Measurements from ENCODE around the gene FAM107B. TPM values are rescaled to one million over a fixed set of nuclear protein-coding genes. Genes with fewer than 3 reads are reported as not detected.

FAM107B gene
- total RNA-seq, 6 donors from 2014 or later: 44.0 to 136 (median 77.0) TPM

DNA sequence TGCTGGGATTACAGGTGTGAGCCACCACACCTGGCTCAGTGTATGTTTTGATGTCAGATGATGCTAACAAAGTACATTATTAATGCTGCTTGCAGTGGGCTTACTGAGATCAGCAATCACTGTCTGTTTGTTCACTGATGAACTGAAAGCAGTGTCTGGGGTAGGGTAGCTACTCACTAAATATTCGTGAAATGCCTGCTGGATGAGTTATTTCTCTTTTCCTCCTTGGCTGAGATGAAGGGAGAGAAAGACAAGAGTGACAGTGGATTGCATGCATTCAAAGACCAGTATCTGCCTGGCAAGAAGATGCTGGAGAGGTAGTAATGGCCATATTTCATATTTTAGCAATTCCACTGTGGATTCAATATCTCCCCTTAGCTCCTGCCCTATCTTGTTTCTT, 32.3 kb downstream of the FAM107B start:
- H3K4me3 ChIP-seq: no peak overlapping the region
- WGBS, 2 donors: 93 to 100% methylated on average over 1 of the region's 1 CpG
- H3K27ac ChIP-seq: no peak overlapping the region
- H3K27me3 ChIP-seq: no peaks in the 10 kb centered on the region
- DNase-seq (no peak), ATAC-seq (ENCODE audit: low FRiP score in 2 of 2) (no peak)
- H3K36me3 ChIP-seq: no peaks in the 10 kb centered on the region
- no peaks in the 10 kb centered on the region for H3K9me3 ChIP-seq
- peaks cover 0 to 8% (median 6%) of the 10 kb centered on the region in 4 donors for H3K4me1 ChIP-seq
- no peak for TF ChIP-seq POLR2A (IDR thresholded peaks at IDR 0.05)
- TF ChIP-seq, protein P1, sequence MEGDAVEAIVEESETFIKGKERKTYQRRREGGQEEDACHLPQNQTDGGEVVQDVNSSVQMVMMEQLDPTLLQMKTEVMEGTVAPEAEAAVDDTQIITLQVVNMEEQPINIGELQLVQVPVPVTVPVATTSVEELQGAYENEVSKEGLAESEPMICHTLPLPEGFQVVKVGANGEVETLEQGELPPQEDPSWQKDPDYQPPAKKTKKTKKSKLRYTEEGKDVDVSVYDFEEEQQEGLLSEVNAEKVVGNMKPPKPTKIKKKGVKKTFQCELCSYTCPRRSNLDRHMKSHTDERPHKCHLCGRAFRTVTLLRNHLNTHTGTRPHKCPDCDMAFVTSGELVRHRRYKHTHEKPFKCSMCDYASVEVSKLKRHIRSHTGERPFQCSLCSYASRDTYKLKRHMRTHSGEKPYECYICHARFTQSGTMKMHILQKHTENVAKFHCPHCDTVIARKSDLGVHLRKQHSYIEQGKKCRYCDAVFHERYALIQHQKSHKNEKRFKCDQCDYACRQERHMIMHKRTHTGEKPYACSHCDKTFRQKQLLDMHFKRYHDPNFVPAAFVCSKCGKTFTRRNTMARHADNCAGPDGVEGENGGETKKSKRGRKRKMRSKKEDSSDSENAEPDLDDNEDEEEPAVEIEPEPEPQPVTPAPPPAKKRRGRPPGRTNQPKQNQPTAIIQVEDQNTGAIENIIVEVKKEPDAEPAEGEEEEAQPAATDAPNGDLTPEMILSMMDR (IDR thresholded peaks at IDR 0.05): no peak
- TF ChIP-seq POLR2AphosphoS5 (IDR thresholded peaks at IDR 0.05): no peak
- no peak for TF ChIP-seq EP300 (IDR thresholded peaks at IDR 0.05)

DNA sequence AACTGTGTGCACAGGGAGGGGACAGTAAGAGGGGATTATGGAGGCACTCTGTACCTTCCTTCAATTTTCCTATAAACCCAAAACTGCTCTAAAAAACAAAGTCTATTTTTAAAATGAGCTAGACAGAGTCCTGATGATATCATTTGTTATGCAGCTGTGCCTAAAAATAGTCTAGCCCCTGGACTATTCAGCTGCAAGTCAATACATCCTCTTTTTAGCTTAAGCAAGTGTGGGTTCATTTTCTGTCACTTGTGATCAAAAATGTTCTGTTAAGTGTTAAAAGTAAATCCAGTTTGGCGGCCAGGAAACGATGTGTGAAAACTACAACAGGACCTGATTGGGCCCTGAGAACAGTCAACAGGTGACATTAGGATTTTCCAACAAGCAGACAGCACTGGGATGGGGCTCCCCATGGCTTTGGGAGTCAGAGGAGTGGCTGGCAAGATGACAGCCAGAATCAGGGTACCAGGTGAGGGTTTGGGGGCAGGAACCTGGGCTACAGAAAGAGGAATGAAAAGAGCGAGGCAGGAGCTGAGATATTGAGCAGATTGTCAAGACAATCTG, 33.9 kb downstream of the FAM107B start:
- no peak overlapping the region for H3K4me3 ChIP-seq
- H3K36me3 ChIP-seq: no peaks in the 10 kb centered on the region
- TF ChIP-seq, protein P1 (IDR thresholded peaks at IDR 0.05): no peak
- TF ChIP-seq EP300 (IDR thresholded peaks at IDR 0.05) (no peak), POLR2A (IDR thresholded peaks at IDR 0.05) (no peak), POLR2AphosphoS5 (IDR thresholded peaks at IDR 0.05) (no peak)
- peak overlapping the region in 1 of 4 donors; percentile 31 for H3K27ac ChIP-seq
- H3K9me3 ChIP-seq: no peaks in the 10 kb centered on the region
- WGBS, 2 donors: 59 to 72% methylated on average over 3 of the region's 3 CpGs
- peaks cover 0 to 15% (median 9%) of the 10 kb centered on the region in 4 donors for H3K4me1 ChIP-seq
- H3K27me3 ChIP-seq: no peaks in the 10 kb centered on the region
- DNase-seq (no peak), ATAC-seq (ENCODE audit: low FRiP score in 2 of 2) (peak in 1 of 2 donors; percentile 46)

DNA sequence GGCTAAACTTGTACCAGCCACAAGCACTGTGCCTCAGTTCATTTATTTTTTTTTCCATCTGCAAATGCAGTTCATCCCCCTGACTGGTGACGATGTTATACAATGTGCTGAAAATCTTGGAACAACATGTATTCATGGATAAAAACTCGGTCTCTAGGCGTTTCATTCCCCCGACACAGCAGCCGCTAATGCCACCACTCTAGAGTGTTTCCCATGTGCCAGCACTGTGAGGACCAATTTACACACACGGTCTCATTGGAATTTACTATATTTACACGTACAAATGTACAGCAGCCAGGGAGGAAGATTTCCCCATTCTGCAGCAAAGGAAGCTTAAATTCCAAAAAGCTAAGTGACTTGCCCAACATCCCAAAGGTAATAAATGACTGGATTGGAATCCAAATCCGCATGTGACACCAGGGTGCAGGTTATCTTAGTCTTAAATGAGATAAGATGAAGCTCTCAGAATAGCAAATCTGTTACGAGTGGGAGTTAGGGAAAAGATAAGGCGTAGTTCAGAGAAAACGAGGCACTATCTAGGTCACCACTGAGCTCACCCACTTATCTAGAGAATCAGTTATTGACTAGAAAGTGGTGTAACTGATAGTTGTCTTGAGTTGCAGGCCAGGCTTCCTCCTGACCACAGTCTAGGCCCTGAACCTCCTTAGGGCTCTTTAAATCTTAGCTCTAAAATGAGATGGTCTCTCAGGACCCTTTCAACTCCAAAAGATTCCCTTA, 36.7 kb downstream of the FAM107B start:
- DNase-seq (no peak), ATAC-seq (ENCODE audit: low FRiP score in 2 of 2) (no peak)
- Histone ChIP-seq H3K4me3 (no peak overlapping the region), H3K9me3 (no peaks in the 10 kb centered on the region), H3K36me3 (no peaks in the 10 kb centered on the region), H3K27ac (no peak overlapping the region), H3K27me3 (no peaks in the 10 kb centered on the region), H3K4me1 (peaks cover 0 to 15% (median 9%) of the 10 kb centered on the region in 4 donors)
- WGBS, 2 donors: 91 to 92% methylated on average over 11 of the region's 11 CpGs
- TF ChIP-seq POLR2AphosphoS5 (IDR thresholded peaks at IDR 0.05) (no peak), EP300 (IDR thresholded peaks at IDR 0.05) (no peak), POLR2A (IDR thresholded peaks at IDR 0.05) (no peak)
- TF ChIP-seq, protein P1 (IDR thresholded peaks at IDR 0.05): no peak

DNA sequence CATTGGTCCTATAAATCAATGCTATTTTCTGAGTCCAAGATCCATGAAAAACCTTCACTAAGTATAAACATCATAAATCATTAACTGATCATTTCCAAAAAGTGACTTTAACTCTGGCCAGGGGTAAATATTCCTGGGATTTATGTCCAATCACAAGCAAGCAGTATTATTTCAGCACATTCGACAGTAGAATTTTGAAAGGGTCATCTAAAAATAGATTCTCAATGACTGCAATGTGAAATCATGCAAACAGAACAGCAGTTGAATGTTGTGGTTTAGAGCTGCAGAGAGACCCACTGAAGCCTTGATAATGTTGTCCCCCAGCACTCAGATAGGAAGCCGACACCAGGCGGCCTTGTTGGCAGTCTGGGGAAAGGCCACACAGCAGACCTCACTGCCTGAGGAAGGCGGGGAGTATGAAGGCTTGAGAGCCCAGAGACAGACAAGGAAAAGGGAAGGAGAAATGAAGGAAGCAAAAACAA, 38.1 kb downstream of the FAM107B start:
- H3K4me1 ChIP-seq: peaks cover 0 to 15% (median 9%) of the 10 kb centered on the region in 4 donors
- H3K27ac ChIP-seq: peak overlapping the region in 3 of 4 donors; percentile 38 to 63 (median 52)
- H3K27me3 ChIP-seq: no peaks in the 10 kb centered on the region
- TF ChIP-seq, protein P1 (IDR thresholded peaks at IDR 0.05): no peak
- TF ChIP-seq POLR2A (IDR thresholded peaks at IDR 0.05) (no peak), EP300 (IDR thresholded peaks at IDR 0.05) (peak in 1 of 4 donors; percentile 1), POLR2AphosphoS5 (IDR thresholded peaks at IDR 0.05) (no peak)
- DNase-seq (no peak), ATAC-seq (ENCODE audit: low FRiP score in 2 of 2) (peak in 1 of 2 donors; percentile 74)
- H3K9me3 ChIP-seq: no peaks in the 10 kb centered on the region
- WGBS, 2 donors: 45 to 53% methylated on average over 4 of the region's 4 CpGs
- no peak overlapping the region for H3K4me3 ChIP-seq
- H3K36me3 ChIP-seq: no peaks in the 10 kb centered on the region
